Loucy (cell line): ENCODE data around the gene VTN.

Experiments used
- H2AFZ ChIP-seq: fragments of 200-600 bp; sonication (generic); 2 replicates; pipeline ENCODE4 v1.6.0; 2016; ENCODE audit warnings: antibody characterized with exemption, mild to moderate bottlenecking, low read length, moderate library complexity
- H3F3A ChIP-seq: fragments of 200-600 bp; 2 replicates; pipeline ENCODE4 v1.6.0; 2016; ENCODE audit warnings: antibody characterized with exemption, low read depth, mild to moderate bottlenecking
- H3K27me3 ChIP-seq: fragments of 200-600 bp; sonication (generic); 2 replicates; pipeline ENCODE4 v1.6.1; 2014; ENCODE audit warnings: low read length, mild to moderate bottlenecking; ENCODE audit not compliant: insufficient read depth, poor library complexity, severe bottlenecking
- H3K36me3 ChIP-seq: fragments of 200-600 bp; sonication (generic); 2 replicates; pipeline ENCODE4 v1.6.1; 2016; ENCODE audit warnings: low read length; ENCODE audit not compliant: insufficient read depth
- H3K4me1 ChIP-seq: fragments of 200-600 bp; sonication (generic); 2 replicates; pipeline ENCODE4 v1.5.1; 2014; ENCODE audit warnings: low read length, mild to moderate bottlenecking; ENCODE audit not compliant: insufficient read depth, poor library complexity, severe bottlenecking
- H3K4me2 ChIP-seq: fragments of 200-600 bp; sonication (generic); 2 replicates; pipeline ENCODE4 v1.6.0; 2014; ENCODE audit warnings: antibody characterized with exemption, low read length, low read depth, mild to moderate bottlenecking; ENCODE audit not compliant: poor library complexity, severe bottlenecking
- H3K4me3 ChIP-seq: fragments of 200-600 bp; sonication (generic); 2 replicates; pipeline ENCODE4 v1.5.1; 2014; ENCODE audit warnings: low read length, mild to moderate bottlenecking, mixed read lengths; ENCODE audit not compliant: poor library complexity, severe bottlenecking
- H3K79me2 ChIP-seq: fragments of 200-600 bp; sonication (generic); 2 replicates; pipeline ENCODE4 v1.6.1; 2014; ENCODE audit warnings: low read length; ENCODE audit not compliant: insufficient read depth
- H3K9ac ChIP-seq: fragments of 200-600 bp; sonication (generic); 2 replicates; pipeline ENCODE4 v1.6.0; 2014; ENCODE audit warnings: mild to moderate bottlenecking, low read depth, low read length, moderate library complexity; ENCODE audit not compliant: poor library complexity, severe bottlenecking
- H3K9me2 ChIP-seq: fragments of 200-600 bp; sonication (generic); replicated peaks from 2 replicates; pipeline ENCODE4 v1.6.1; 2016; ENCODE audit warnings: low read depth, low read length, mixed read lengths
- H3K9me3 ChIP-seq: fragments of 200-600 bp; sonication (generic); 2 replicates; pipeline ENCODE4 v1.6.1; 2014; ENCODE audit warnings: mild to moderate bottlenecking, antibody characterized with exemption, low read length, low read depth; ENCODE audit not compliant: insufficient read depth
- H4K20me1 ChIP-seq: fragments of 200-600 bp; sonication (generic); 2 replicates; pipeline ENCODE4 v1.6.0; 2014; ENCODE audit warnings: antibody characterized with exemption, low read length, mild to moderate bottlenecking; ENCODE audit not compliant: insufficient read depth, poor library complexity, severe bottlenecking
- EZH2phosphoT487 ChIP-seq: fragments of 200-600 bp; IDR thresholded peaks from 2 replicates; pipeline ENCODE4 v1.6.1; 2018; ENCODE audit warnings: antibody characterized with exemption, mild to moderate bottlenecking, moderate library complexity, borderline replicate concordance
- TF ChIP-seq, protein P1 (sequence below): fragments of 200-600 bp; sonication (generic); conservative IDR thresholded peaks from 2 replicates; pipeline ENCODE4 v1.5.1; 2014; ENCODE audit warnings: mild to moderate bottlenecking, antibody characterized with exemption, low read length

VTN gene

DNA sequence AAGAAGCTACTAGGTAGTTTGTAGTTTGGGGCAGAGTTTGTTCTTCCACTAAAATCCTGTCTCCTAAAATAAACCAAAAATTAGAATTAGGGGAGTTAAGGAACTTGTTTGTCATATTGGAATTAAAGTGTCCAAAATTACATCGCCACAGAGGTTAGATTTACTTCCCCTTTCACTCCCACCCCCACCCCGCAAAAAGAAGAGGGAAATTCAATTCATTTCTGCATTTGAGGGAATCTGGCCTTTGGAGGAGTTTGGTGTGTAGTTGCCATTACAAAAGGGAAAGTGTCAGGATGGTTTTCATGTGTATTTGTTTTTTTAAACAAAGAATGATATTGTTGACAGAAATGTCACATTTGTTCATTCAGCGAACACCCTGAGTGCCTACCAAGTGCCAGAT, 45.3 kb downstream of the VTN start:
- peaks cover 69% of the 10 kb centered on the region for H3K79me2 ChIP-seq
- peaks cover 57% of the 10 kb centered on the region for H4K20me1 ChIP-seq
- peaks cover 3% of the 10 kb centered on the region for H3F3A ChIP-seq
- H3K36me3 ChIP-seq: peaks cover 42% of the 10 kb centered on the region; the same call in 1 of the 2 replicates
- peak overlapping the region; percentile 47 for H3K4me3 ChIP-seq
- H3K9me3 ChIP-seq: no peaks in the 10 kb centered on the region
- H2AFZ ChIP-seq: no peak overlapping the region
- H3K4me2 ChIP-seq: peak overlapping the region; percentile 97
- H3K27me3 ChIP-seq: no peaks in the 10 kb centered on the region
- H3K9ac ChIP-seq: peak overlapping the region; percentile 37
- TF ChIP-seq, protein P1, sequence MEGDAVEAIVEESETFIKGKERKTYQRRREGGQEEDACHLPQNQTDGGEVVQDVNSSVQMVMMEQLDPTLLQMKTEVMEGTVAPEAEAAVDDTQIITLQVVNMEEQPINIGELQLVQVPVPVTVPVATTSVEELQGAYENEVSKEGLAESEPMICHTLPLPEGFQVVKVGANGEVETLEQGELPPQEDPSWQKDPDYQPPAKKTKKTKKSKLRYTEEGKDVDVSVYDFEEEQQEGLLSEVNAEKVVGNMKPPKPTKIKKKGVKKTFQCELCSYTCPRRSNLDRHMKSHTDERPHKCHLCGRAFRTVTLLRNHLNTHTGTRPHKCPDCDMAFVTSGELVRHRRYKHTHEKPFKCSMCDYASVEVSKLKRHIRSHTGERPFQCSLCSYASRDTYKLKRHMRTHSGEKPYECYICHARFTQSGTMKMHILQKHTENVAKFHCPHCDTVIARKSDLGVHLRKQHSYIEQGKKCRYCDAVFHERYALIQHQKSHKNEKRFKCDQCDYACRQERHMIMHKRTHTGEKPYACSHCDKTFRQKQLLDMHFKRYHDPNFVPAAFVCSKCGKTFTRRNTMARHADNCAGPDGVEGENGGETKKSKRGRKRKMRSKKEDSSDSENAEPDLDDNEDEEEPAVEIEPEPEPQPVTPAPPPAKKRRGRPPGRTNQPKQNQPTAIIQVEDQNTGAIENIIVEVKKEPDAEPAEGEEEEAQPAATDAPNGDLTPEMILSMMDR: no peak
- no peak for TF ChIP-seq EZH2phosphoT487
- no peaks in the 10 kb centered on the region for H3K9me2 ChIP-seq
- H3K4me1 ChIP-seq: peaks cover 46% of the 10 kb centered on the region

DNA sequence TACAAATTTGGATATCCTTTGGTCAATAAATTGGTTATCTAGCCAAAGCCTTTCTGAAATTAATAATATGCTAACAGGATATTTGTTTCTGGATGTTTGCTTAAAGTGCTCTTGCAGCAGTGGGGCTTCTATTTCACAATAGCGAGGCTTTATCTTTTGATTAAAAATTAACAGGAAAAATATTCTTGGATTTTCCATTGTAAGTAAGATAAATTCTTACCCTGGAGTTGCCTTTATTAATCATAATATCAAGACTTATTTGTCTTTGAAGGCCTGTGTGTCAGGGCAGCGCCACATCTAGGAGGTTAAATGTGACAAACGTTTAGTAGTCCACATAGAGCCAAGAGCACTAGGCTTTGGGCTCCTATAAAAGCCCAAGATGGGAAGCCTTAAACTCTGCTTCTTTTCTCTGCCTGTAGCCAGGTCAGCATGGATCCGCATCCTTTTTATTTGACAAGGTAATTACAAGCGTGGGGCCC, 45.8 kb downstream of the VTN start:
- TF ChIP-seq EZH2phosphoT487: no peak
- TF ChIP-seq, protein P1: no peak
- peaks cover 49% of the 10 kb centered on the region for H3K4me1 ChIP-seq
- H2AFZ ChIP-seq: no peak overlapping the region
- H3F3A ChIP-seq: peaks cover 3% of the 10 kb centered on the region
- peak overlapping the region; percentile 47 for H3K4me3 ChIP-seq
- no peaks in the 10 kb centered on the region for H3K27me3 ChIP-seq
- peaks cover 61% of the 10 kb centered on the region for H4K20me1 ChIP-seq
- peak overlapping the region; percentile 37 for H3K9ac ChIP-seq
- H3K36me3 ChIP-seq: peaks cover 40% of the 10 kb centered on the region; the same call in 1 of the 2 replicates
- peaks cover 74% of the 10 kb centered on the region for H3K79me2 ChIP-seq
- peak overlapping the region; percentile 97 for H3K4me2 ChIP-seq
- H3K9me2 ChIP-seq: no peaks in the 10 kb centered on the region
- no peaks in the 10 kb centered on the region for H3K9me3 ChIP-seq

DNA sequence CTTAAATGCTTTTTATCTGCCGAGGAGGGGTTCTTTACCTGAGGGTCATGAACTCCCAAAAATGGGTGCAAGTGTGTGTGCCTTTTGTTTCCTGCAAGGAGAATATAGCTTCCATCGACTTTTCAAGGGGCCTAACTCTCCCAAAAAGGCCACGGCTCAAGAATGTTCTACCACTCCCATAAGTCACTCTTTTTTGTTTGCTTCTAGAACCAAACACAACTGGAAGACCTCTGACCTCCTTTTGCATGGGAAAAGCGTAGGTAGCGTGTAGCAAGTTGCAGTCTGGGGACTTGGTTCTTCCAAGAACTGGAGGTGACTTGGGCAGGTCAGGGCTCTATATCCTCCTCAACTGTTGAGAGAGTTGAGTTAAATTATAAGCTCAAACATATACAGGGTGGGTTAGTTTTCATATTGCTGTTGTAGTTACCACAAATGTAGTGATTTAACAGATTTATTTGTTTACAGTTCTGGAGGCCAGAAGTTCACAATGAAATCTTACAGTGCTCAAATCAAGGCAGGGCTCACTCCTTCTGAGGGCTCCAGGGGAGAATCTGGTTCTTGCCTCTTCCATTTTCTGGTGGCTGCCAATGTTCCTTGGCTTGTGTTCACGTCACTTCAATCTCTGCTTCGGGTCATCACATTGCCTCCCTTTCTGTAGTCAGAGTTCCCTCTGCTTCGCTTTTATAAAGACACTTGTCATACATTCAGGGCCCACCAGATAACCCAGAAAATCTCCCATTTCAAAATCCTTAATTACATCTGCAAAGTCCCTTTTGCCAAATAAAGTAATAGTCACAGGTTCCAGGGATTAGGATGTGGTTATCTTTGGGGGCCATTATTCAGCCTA, 49.7 kb downstream of the VTN start:
- Histone ChIP-seq H3F3A (peaks cover 3% of the 10 kb centered on the region), H3K79me2 (peaks cover 78% of the 10 kb centered on the region), H2AFZ (no peak overlapping the region), H3K4me3 (peak overlapping the region; percentile 98), H3K36me3 (peaks cover 1% of the 10 kb centered on the region; the same call in 1 of the 2 replicates), H3K9me3 (no peaks in the 10 kb centered on the region), H3K4me2 (peak overlapping the region; percentile 97), H4K20me1 (peaks cover 60% of the 10 kb centered on the region), H3K9ac (peak overlapping the region; percentile 98), H3K27me3 (no peaks in the 10 kb centered on the region), H3K9me2 (no peaks in the 10 kb centered on the region), H3K4me1 (peaks cover 63% of the 10 kb centered on the region)
- no peak for TF ChIP-seq EZH2phosphoT487
- TF ChIP-seq, protein P1: no peak
